Suppressor macrophage (primary cell): ENCODE measurements around the gene ADAM17.
"Not testable (repeated sequence)": the region's sequence is repeated elsewhere in the genome, so short reads cannot be mapped to it uniquely, and the experiment has no call there.

ENCODE experiments used
- DNase-seq, 4 experiments: peaks; one replicate each; pipeline ENCODE4 v3.0.0-alpha.2; 2020 to 2022

The ADAM17 gene

GRCh38 chr2:9519250-9519649 lies 36.4 kb downstream of the ADAM17 start:
- peak in 3 of 4 experiments; percentile 16 to 37 (median 37) for DNase-seq

- DNase-seq = no peak
These were observed 36.9 kb downstream of the ADAM17 start for GRCh38 chr2:9518780-9519179.

- no peak for DNase-seq
These were observed 37.5 kb downstream of the ADAM17 start for GRCh38 chr2:9518163-9518562.

DNA sequence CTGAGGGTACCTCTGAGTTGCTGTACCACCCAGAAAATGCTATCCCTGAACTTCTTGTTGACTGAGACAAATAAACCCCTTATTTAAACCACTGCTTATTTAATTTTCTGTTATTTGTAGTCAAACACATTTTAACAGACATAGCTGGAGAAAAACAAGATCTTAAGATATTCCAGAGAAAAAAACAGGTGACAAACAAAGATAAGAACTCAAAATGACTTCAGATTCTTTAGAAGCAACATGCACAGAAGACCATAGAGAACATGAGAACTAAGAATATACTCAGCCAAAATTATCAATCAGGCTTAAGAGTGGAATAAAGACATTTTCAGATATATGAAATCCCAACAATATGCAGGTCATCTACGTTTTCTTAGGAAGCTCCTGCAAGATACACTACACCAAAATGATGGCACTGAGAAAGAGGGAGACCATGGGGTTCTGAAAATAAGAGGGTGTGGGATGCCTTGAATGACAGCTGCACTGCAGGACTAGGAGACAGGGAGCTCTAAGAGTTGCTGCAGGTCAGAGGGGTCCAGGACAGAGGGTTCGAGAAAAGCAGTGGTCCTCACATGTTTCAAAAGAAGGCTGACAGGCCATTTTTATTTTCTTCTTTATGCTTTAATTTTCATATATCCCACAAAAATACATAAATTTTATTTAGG lies 38.4 kb downstream of the ADAM17 start:
- no peak for DNase-seq

DNA sequence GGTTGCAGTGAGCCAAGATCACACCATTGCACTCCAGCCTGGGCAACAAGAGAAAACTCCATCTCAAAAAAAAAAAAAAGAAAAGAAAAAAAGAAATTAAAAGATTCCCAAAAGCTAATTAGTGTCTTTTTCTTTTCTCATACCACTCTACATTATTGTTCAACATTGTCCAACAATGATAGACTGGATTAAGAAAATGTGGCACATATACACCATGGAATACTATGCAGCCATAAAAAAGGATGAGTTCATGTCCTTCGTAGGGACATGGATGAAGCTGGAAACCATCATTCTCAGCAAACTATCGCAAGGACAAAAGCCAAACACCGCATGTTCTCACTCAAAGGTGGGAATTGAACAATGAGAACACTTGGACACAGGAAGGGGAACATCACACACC lies 41.7 kb downstream of the ADAM17 start:
- DNase-seq = not testable (repeated sequence)

- DNase-seq = peak; percentile 24 to 60 (median 40)
These were observed 46.7 kb downstream of the ADAM17 start for GRCh38 chr2:9508931-9509330.

DNA sequence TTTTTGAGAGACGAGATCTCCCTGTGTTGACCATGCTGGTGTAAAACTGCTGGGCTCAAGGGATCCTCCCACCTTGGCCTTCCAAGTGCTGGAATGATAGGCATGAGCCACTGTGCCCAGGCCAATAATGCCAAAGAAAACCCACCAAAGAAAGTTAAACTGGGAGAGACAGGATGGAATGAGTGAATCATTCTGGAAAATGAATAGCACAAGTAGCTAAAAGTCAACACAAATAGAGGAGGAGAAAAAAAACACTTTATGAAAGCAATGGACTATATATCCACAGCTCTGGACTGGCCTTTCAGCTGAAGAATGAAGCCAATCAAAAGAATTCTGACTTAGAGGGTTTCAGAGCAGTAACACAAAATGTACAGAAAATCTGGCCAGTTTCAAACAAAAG lies 57.4 kb downstream of the ADAM17 start:
- no peak for DNase-seq

- no peak for DNase-seq
These were observed 58.6 kb downstream of the ADAM17 start for GRCh38 chr2:9497017-9497416.

- DNase-seq = no peak
These were observed 61.5 kb downstream of the ADAM17 start for GRCh38 chr2:9494081-9494480.

DNA sequence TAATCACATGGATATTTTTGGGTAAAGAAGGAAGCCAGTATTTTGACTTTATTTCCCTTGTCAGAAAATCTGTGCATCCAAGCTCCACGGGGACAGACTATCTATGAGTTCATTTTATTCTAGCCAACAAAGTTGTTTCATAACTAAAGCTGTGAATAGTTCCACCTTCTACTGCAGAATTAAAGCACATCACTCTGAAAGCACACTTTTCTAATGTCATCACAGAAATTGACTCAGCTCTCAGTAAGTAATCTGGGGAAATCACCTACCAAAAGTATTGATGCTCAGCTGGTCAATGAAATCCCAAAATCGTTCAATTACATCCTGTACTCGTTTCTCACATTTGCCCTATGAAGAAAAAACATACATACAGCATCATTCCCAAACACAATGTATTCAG lies 62.2 kb downstream of the ADAM17 start:
- no peak for DNase-seq

GRCh38 chr2:9492927-9493326 lies 62.7 kb downstream of the ADAM17 start:
- DNase-seq = no peak

DNA sequence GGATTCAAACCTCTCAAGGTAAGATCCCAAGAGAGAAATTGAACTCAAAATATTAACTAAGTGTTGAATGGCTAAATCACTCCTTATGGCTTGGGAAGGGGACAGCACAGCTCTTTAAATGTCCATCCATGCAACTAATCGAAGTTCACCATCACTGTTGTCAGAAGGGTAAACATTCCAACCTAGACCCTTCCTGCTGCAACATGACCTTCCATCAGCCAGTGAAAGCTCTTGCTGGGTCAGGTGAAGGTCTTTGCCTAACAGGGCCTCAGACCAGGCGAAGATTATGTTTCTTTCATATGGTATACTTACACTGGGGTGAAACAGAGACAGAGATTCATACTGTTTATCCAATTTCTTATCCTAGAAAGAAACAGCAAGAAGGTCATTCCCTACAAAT lies 64.8 kb downstream of the ADAM17 start:
- DNase-seq = no peak

DNA sequence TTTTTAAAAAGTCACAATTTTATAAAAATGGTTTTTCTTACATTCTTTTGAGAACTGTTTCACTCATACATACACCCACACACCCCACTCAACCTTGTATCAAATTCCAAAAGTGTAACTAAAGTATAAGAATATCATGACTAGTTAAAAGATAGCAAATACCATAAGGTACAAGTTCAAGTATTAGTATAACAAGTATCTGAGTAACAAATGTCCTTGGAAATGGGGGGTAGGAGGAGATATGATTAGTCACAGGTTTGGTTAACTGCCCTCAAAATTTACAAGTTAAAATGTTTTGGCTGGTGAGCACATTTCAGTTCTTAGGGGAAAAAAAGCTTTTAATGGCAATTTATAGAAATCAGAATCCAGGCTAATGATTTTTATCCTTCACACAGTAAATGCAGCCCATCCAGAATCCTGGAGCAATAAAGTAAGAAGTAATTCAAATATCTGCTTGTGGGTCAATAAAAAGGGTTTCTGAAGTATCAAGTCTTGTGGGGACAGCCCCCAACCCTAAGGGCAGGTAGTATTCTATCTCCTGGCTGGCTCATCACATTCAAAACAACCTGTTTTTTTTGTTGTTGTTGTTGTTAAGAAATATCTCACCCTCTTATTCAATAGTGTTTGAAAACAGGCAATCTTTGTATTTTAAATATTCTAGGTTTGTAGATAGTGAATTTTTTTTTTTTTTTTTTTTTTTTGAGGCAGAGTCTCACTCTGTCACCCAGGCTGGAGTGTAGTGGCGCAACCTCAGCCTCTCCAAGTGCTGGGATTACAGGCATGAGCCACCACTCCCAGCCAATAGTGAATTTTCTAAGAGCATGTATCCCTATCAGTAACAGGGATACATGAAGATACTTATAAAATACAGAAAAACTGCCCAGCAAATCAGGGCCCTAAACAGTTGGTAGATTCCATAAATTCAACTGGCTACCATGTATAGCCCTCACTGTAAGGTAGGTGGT lies 66.8 kb downstream of the ADAM17 start:
- DNase-seq = no peak

DNA sequence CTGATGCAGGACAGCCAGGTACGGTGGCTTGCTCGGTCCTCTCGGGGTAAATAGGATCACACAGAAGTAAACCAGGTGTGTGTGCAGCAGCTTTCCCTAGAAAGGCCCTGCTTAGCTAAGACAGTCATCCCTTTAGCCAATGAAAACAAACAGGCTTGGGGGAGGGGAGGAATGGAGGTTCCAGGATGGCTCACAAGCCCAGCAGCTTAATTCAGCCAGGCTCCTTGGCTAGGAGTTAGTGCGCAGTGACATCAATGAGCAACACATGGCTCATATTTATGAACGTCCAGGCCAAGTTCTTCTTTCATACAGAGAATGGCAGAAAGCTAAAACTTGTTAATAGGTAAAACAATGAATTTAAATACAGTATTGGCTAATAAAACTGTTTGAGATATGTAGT lies 71.1 kb downstream of the ADAM17 start:
- DNase-seq = no peak

GRCh38 chr2:9483107-9483506 lies 72.5 kb downstream of the ADAM17 start:
- no peak for DNase-seq

DNA sequence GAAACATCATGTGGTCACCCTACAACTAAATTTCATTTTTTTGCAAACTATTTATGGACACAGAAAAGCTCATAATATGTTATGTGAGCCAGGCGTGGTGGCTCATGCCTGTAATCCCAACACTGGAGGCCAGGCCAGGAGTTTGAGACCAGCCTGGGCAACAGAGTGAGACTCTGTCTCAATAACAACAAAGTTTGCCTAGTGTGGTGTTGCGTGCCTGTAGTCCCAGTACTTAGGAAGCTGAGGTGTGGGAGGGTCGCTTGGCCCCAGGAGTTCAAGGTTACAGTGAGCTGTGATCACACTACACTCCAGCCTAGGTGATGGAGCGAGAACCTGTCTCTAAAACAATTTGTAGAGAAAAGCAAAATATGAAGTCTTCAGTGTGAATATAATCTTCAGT lies 75.5 kb downstream of the ADAM17 start:
- no peak for DNase-seq

DNA sequence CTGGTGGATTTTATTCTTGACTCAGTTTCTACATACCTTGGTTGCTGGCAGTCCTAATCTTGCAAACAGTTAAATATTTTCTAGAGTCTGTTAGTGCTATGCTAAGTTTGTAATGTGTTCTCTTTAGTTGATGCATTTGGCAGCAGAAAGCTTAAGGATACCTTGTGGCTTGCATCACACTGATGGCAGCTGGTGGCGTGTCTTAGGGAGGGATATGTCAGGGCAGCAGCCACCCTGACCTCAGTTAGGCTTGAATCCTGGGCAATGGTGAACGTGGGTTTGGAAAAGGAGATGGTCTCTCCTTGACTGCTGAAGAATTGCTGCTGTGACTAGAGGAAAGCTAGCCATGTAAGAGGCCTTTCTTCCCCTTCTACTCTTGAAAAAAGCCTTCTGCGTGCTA lies 77.1 kb downstream of the ADAM17 start:
- no peak for DNase-seq

GRCh38 chr2:9477914-9478313 lies 77.7 kb downstream of the ADAM17 start:
- no peak for DNase-seq

- peak; percentile 83 to 93 (median 89) for DNase-seq
These were observed 81.1 kb downstream of the ADAM17 start, which contains the start of gene IAH1 for GRCh38 chr2:9474361-9475057. Gene IAH1 (plus strand): TSS chr2:9474551. CDS start chr2:9474567, 16 bp downstream.

DNA sequence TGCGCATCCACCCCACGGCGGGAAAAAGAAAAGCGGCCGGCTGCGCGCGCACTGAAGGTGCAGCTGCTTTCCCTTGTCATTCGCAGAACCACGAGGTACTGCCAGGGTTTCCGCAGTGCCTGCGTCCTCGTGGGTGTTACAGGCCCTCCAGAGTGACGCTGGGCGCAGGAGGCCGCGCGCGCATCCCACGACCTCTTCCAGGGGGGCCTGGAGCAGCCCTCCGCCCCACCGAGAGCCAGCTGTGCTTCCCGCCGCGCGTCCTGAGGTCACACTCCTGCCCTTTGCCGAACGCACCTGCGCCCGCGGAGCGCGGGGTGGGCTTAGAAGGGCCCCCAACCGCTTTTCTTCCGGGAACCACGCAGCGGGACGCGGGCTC lies 81.7 kb downstream of the ADAM17 start:
- DNase-seq = peak; percentile 58 to 79 (median 71)

GRCh38 chr2:9473308-9473984 lies 82.2 kb downstream of the ADAM17 start:
- no peak for DNase-seq

GRCh38 chr2:9472511-9472910 lies 83.1 kb downstream of the ADAM17 start:
- DNase-seq = no peak

DNA sequence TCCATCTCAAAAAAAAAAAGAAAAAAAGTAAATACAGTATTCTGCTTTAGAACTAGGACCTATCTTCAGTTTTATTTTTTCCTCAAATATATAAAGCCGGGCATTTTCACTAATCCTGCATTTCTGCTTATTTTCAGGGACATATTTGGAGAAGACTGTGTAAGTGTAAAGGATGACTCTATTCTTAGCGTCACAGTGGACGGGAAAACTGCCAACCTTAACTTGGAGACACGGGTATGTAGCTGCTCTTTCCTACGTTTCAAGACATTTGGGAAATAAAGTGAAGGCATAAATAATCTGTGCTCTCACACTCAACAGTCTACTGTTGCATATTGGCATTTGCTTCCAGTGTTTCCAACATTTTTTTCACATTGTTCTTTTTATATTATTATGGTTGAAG lies 84.4 kb downstream of the ADAM17 start:
- DNase-seq = no peak
